GM03348 (cell line): ENCODE data around the gene FREY1.
A peak's percentile ranks its signal among the peaks of the same experiment; 100 is the strongest.

Source experiments
- DNase-seq: peaks from one replicate; pipeline ENCODE4 v3.0.0; 2012; ENCODE audit warnings: low spot score

The FREY1 gene

DNA sequence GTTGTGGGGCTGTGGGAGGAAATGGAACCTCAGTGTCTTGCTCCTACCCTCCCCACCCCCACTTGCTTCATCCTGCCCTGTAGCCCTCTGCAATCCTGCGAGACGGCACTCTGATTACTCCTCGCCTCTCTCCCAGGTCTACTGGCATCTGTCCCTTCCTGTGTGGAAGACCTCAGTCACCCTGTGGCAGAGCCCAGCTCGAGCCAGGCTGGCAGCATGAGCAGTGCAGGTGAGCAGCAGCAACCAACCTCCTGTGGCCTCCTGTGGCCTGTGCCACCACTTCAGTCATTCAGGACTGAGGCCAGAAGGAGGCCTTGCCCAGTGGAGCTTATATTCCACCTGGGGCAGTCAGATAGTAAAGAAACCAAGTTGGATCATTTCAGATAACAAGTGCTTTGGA is 36.4 kb downstream of the FREY1 start:
- DNase-seq: no peak

DNA sequence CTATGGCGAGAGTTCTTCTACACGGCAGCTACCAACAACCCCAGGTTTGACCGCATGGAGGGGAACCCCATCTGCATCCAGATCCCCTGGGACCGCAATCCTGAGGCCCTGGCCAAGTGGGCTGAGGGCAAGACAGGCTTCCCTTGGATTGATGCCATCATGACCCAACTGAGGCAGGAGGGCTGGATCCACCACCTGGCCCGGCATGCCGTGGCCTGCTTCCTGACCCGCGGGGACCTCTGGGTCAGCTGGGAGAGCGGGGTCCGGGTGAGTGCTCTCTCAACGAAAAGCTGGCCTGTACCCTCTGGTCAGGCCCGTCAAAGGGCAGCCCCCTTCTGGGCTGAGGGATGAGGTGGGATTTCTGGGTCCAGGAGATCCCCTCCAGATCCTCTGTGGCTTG is 37.5 kb downstream of the FREY1 start:
- no peak for DNase-seq

DNA sequence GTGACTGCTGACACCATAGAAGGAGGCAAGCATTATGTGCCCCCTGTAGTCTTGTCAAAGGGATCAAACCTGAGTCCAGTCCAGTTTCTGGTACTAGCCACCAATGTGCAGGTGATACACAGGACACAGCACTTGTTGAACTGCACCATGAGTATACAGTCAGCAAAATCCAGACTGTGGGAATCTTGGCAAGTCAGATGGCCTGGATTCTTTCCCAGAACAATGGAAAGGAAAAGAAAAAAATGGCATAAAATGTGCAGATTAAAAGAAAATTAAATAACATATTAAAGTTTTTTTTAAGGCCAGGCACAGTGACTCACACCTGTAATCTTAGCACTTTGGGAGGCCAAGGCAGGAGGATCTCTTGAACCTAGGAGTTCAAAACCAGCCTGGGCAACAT is 43.0 kb downstream of the FREY1 start:
- no peak for DNase-seq

DNA sequence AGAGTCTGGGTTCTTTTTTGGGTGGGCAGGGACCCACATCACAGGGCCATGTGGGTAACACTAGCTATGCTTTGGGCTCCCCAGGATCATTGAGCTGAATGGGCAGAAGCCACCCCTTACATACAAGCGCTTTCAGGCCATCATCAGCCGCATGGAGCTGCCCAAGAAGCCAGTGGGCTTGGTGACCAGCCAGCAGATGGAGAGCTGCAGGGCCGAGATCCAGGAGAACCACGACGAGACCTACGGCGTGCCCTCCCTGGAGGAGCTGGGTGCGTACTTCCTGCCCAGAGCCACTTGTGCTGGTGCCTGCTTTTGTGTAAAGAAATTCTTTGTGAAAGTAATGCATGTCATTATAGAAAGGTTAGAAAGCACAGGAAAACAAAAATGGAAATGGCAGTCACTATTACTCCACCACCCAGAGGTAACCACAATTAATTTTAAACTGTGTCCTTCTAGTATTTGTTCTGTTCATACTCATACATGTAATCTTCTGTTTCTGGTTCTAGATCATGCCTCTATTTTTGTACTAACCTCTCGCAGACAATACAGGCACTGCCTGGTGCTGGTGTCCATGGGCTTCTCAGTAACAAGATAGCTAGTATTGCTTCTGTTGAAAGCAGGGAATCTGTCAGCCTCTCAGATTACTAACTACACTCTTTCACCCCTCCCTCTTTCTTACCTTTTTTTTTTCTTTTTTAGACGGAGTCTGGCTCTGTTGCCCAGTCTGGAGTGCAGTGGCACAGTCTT is 46.1 kb downstream of the FREY1 start:
- DNase-seq: no peak

DNA sequence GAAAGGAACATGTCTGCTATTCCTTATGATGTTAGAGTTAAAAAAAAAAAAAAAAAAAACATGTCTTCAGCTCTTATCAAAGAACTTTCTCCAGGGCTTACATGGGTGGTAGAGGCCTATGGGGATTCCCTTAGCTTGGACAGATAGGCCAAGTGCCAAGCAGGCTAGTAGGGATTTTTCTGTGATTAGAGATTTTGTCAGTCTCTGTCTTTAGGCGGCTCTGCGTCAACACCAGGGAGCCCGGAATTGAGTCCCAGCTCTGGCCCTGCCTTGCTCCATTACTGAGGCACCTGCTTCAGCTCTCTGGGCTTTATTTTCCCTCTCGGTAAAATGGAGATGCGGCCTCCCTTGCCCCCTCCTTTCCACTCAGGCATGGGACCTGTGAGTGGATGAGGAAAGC is 46.7 kb downstream of the FREY1 start:
- DNase-seq: no peak

- peak; percentile 96 for DNase-seq
These were observed 47.4 kb downstream of the FREY1 start for GRCh38 chr11:45859661-45860140.

- DNase-seq: no peak
These were observed 48.2 kb downstream of the FREY1 start for GRCh38 chr11:45858751-45859398.

GRCh38 chr11:45857961-45858474 is 49.1 kb downstream of the FREY1 start:
- peak; percentile 81 for DNase-seq
